IPS-18c (cell line): ENCODE measurements around the gene PBX3.
"Not testable (repeated sequence)": the region's sequence is repeated elsewhere in the genome, so short reads cannot be mapped to it uniquely, and the experiment has no call there.

Source experiments
- H3K4me3 ChIP-seq: 2 replicates; pipeline ENCODE4 v1.7.0; 2013; ENCODE audit warnings: low read depth, mild to moderate bottlenecking, low read length, moderate library complexity; ENCODE audit not compliant: insufficient read depth
- H3K9me3 ChIP-seq: one replicate; pipeline ENCODE4 v1.6.1; 2013; ENCODE audit warnings: mild to moderate bottlenecking, low read length, moderate library complexity; ENCODE audit not compliant: control insufficient read depth, insufficient read depth

PBX3 gene

DNA sequence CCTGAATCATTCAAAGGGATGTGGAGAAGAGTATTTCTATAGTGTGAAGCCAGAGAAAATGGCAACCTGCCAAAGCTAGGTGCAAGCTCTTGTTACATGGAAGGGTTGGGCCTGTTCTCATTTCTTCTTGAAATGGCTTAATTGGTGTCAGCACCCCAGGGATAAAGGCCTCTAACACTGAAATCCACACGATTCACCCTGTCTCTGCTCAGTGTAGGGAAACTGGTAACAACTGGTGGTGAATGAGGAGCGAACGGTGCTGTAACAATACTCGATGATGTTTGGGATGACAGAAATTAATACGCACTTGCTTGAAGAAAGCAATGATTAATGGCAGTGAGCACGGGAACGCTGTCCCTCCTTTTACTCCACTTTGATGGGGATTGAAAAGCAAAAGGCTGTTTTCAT, 16.2 kb downstream of the PBX3 start:
- Histone ChIP-seq H3K9me3 (no peaks in the 10 kb centered on the region), H3K4me3 (no peak overlapping the region)

DNA sequence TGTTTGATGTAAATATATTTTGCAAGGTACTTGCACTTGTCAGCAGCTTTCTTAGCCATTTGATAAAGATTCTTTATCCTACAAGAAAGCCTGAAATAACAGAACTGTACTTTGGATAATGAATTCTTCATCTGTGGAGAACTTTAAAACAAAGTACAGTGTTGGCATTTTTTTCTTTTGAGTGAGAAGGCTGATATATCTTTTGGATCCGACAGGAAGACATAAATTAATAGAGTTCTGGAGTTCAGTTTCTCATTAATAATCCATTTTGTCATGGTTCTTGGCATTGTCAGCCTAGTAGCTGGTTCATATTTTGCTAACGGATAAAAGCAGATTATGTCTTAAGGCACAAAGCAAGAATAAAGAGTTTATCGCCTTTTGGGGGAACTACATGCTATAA, 17.0 kb downstream of the PBX3 start:
- H3K9me3 ChIP-seq, result no peaks in the 10 kb centered on the region
- no peak overlapping the region for H3K4me3 ChIP-seq

GRCh38 chr9:125766468-125767221, 19.5 kb downstream of the PBX3 start:
- Histone ChIP-seq H3K9me3 (no peaks in the 10 kb centered on the region), H3K4me3 (no peak overlapping the region)

- Histone ChIP-seq H3K9me3 (no peaks in the 10 kb centered on the region), H3K4me3 (no peak overlapping the region)
Measured at GRCh38 chr9:125767349-125767748, 20.2 kb downstream of the PBX3 start.

DNA sequence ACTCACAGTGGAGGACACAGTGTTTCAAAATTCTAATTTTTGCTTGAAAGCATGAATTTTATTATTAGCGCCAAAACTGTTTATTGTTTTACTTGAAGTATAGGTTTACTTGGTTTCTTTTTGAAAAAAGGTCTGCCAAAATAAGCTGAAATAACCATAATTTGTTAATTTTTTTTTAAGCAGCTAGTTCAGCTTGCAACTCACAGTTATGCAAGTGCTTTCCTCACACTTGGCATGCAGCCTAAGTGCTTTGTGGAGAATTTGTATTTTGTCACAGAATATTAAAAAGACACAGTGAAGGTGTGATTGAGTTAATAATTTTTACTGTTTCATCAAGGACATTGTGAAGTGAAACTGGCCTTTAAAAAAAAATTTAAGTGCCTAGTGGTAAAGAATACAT, 21.6 kb downstream of the PBX3 start:
- H3K4me3 ChIP-seq, result no peak overlapping the region
- H3K9me3 ChIP-seq, result no peaks in the 10 kb centered on the region

DNA sequence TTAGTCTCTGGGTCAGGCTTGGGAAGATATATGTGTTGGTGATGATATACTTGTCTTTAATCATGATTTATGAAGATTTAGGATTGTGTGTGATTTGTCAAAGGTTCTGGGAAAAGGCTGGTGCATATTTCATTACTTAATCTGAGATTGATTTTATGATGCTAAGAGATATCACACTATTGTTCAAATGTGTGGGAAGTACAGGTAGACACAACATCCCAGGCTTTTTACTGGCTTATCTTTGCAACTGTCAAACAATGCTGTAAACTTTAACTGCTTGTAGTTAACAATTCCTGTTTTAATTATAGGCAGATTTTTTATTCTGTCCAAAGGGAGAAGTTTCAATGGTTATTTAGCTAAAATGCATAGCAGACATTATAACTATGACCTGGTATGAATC, 23.9 kb downstream of the PBX3 start:
- H3K4me3 ChIP-seq, result no peak overlapping the region
- no peaks in the 10 kb centered on the region for H3K9me3 ChIP-seq

DNA sequence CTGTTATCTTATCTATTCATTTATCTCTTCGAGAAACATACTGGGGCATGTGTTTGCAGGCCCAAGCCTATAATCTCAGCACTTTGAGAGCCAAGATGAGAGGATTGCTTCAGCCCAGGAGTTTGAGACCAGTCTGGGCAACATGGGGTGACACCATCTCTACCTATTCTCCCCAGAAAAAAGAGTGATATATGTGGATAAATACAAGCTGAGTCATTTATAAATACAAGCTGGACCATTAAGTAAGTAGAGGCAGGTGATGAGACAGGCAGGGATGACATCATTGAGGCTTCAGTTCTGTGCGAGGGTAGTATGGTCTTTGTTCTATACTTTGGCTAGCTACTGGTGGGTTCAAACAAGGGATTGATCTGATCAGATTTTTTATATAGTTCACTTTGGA, 25.6 kb downstream of the PBX3 start:
- Histone ChIP-seq H3K4me3 (no peak overlapping the region), H3K9me3 (no peaks in the 10 kb centered on the region)

GRCh38 chr9:125774106-125774505, 26.9 kb downstream of the PBX3 start:
- no peak overlapping the region for H3K4me3 ChIP-seq
- no peaks in the 10 kb centered on the region for H3K9me3 ChIP-seq

DNA sequence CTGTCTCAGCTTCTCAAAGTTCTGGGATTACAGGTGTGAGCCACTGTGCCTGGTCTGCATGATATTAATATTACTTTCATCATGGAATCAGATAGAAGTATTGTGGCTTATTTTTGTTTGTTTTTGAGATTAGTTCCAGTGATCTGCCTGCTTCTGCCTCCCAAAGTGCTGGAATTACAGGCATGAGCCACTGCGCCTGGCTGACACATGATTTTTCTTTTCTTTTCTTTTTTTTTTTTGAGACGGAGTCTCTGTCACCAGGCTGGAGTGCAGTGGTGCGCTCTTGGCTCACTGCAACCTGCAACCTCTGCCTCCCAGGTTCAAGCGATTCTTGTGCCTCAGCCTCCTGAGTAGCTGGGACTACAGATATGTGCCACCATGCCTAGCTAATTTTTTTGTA, 29.6 kb downstream of the PBX3 start:
- H3K4me3 ChIP-seq, H3K9me3 ChIP-seq: not testable (repeated sequence)

GRCh38 chr9:125778538-125779219, 31.5 kb downstream of the PBX3 start:
- not testable (repeated sequence) for H3K4me3 ChIP-seq, H3K9me3 ChIP-seq

- H3K4me3 ChIP-seq, H3K9me3 ChIP-seq: not testable (repeated sequence)
Measured at GRCh38 chr9:125779220-125779565, 32.0 kb downstream of the PBX3 start.

GRCh38 chr9:125782718-125783117, 35.5 kb downstream of the PBX3 start:
- Histone ChIP-seq H3K4me3 (no peak overlapping the region), H3K9me3 (no peaks in the 10 kb centered on the region)

DNA sequence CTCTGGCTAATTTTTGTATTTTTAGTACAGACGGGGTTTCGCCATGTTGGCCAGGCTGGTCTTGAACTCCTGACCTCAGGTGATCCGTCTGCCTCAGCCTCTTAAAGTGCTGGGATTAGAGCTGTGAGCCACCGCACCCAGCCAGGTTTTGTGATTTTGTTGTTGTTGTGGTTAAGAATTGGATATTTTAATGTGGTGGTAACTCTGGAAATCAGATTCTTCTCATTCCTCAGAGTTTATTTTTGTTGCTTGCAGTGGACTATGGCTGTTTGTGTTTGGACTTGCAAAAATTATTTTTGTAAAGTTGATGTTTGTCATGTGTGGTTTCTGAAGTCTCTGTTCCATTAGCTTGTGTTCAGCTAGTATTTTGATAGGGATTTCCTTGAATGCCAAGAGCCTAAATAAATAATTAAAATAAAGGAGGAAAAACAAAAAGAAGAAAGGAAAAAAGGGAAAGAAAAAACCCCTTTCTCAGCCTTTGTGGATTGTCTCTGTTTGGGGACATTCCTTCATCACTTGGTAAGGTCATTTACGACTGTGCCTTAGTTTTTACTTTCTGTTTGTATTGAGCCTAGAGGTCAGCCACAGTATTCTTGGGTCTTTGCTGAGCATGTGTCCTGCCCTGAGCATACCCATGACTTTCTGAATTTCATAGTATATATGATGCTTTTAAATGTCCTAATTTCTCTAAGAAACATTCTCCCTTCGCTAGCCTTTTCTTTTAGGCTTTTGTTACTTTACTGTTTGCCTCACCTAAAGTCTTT, 37.3 kb downstream of the PBX3 start:
- no peaks in the 10 kb centered on the region for H3K9me3 ChIP-seq
- H3K4me3 ChIP-seq, result no peak overlapping the region

- Histone ChIP-seq H3K9me3 (no peaks in the 10 kb centered on the region), H3K4me3 (no peak overlapping the region)
Measured at GRCh38 chr9:125785248-125785751, 38.1 kb downstream of the PBX3 start.

GRCh38 chr9:125787715-125788114, 40.5 kb downstream of the PBX3 start:
- H3K4me3 ChIP-seq, result no peak overlapping the region
- no peaks in the 10 kb centered on the region for H3K9me3 ChIP-seq

GRCh38 chr9:125789196-125789595, 42.0 kb downstream of the PBX3 start:
- no peak overlapping the region for H3K4me3 ChIP-seq

GRCh38 chr9:125794708-125795107, 47.5 kb downstream of the PBX3 start:
- H3K9me3 ChIP-seq, result no peaks in the 10 kb centered on the region
- no peak overlapping the region for H3K4me3 ChIP-seq

More at GRCh38 chr9:125789196-125789595, 42.0 kb downstream of the PBX3 start:
- no peaks in the 10 kb centered on the region for H3K9me3 ChIP-seq
